Coronary artery (tissue), 2 donors: ENCODE measurements around the gene LMNTD2.

Experiments used
- DNase-seq: peaks from one replicate; pipeline ENCODE4 v3.0.0-alpha.2; 2017; ENCODE audit warnings: low spot score
- H3K27ac ChIP-seq, 2 donors: fragments of 200-600 bp; sonication (generic); one replicate each; pipeline ENCODE4 v1.5.1; 2016 to 2019
- H3K4me3 ChIP-seq: fragments of 200-600 bp; sonication (generic); 2 replicates; pipeline ENCODE4 v1.5.1; 2016; ENCODE audit warnings: mild to moderate bottlenecking, moderate library complexity
- TF ChIP-seq, protein P1 (sequence below): fragments of 200-600 bp; sonication (generic); IDR thresholded peaks from one replicate; pipeline ENCODE4 v1.5.1; 2019; ENCODE audit warnings: antibody characterized with exemption

LMNTD2 gene

DNA sequence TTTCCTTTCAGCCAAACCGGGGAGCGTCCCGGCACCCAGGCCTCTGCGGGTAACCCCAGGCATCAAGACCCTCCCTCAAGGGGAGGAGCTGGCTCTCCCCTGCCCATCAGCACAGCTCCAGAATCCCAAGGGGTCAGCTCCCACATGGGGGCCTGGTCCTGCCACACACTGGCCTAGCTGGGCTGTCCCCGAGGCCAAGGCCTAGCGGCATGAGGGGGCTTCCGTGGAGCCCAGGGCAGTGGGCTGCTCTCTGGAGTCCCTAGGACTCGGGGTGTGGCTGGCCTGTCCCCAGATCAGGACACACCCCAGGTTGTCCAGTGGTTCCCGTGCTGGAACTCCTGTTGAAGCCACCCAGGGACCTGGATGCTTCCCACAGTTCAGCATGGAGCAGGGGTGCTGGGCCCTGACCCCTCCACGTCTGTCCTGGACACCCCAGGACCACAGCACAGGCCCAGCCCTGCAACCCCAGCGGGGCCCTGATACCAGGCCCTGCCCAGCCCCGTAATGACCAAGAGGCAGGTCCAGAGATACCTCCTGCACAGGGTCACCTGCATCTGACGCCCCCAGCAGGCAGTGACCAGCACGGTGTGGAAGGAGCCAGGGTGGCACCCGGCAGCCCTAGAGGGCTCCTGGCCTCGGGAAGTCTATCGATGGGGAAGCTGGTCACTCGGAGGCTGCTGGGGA is 30.7 kb downstream of the LMNTD2 start:
- DNase-seq: no peak
- TF ChIP-seq, protein P1, sequence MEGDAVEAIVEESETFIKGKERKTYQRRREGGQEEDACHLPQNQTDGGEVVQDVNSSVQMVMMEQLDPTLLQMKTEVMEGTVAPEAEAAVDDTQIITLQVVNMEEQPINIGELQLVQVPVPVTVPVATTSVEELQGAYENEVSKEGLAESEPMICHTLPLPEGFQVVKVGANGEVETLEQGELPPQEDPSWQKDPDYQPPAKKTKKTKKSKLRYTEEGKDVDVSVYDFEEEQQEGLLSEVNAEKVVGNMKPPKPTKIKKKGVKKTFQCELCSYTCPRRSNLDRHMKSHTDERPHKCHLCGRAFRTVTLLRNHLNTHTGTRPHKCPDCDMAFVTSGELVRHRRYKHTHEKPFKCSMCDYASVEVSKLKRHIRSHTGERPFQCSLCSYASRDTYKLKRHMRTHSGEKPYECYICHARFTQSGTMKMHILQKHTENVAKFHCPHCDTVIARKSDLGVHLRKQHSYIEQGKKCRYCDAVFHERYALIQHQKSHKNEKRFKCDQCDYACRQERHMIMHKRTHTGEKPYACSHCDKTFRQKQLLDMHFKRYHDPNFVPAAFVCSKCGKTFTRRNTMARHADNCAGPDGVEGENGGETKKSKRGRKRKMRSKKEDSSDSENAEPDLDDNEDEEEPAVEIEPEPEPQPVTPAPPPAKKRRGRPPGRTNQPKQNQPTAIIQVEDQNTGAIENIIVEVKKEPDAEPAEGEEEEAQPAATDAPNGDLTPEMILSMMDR: no peak
- Histone ChIP-seq H3K4me3 (no peak overlapping the region), H3K27ac (no peak overlapping the region)

DNA sequence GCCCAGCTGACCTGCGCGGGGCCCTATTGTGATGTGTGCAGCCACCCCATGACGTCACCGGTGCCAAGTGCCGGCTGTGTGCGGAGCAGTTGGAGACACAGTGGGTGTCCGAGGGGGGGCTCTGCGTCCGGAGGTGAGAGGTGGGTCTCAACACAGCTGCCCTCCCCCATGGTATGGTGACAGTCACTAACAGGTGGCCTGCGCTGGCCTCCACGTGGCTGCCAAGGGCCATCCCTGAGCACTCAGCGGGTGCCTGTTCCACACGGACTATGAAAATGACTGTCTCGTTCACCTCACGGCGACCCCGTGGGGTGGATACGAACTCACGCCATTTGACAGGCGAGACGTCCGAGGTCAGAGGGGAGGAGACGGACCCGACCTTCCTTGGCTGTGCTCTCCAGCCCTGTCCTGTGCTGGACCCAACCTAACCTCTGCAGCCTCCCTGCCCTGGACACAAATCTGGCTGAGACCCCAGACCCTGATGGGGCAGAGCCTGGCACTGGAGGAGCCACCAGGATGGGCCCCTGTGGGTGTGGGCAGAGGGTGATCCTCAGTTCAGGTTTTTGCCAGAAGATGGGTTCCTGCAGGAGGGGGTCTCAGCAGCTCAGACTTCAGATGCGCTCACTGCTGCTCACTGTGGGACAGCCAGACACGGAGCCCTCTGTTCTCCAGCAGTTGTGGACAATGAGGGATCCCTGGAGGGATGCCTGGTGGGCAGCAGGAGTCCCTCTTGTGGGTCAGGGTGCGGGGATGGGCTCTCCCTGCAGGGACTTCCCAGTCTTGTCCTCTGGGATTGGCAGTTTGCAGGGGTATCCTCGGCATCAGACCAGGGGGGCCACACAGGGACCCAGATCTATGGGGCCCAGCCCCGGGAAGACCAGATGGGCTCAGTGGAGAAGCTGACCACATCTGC is 31.5 kb downstream of the LMNTD2 start:
- TF ChIP-seq, protein P1: no peak
- Histone ChIP-seq H3K4me3 (no peak overlapping the region), H3K27ac (no peak overlapping the region)
- no peak for DNase-seq

- Histone ChIP-seq H3K27ac (no peak overlapping the region), H3K4me3 (no peak overlapping the region)
- TF ChIP-seq, protein P1: no peak
- no peak for DNase-seq
Observed at GRCh38 chr11:528166-528814, 32.2 kb downstream of the LMNTD2 start.

GRCh38 chr11:526192-526591 is 34.3 kb downstream of the LMNTD2 start:
- H3K27ac ChIP-seq: no peak overlapping the region
- no peak overlapping the region for H3K4me3 ChIP-seq
- no peak for DNase-seq
- TF ChIP-seq, protein P1: no peak

DNA sequence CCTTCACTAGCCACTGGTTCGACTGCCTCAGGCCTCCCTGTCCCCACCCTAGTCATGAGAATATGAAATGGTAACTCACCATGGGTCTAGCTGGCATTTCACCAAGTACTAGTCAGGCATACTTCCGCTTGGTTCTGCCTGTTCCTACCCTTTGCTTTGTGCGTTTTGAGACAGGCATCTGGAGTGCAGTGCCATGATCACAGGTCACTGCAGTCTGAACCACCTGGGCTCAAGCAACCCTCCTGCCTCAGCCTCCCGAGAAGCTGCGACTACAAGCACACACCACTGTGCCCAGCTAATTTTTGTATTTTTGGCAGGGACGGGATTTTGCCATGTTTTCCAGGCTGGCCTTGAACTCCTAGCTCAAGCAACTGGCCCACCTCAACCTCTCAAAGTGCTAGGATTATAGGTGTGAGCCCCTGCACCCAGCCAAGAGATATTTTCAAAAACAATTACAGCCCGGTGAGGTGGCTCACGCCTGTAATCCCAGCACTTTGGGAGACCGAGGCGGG is 39.3 kb downstream of the LMNTD2 start:
- no peak for DNase-seq
- Histone ChIP-seq H3K4me3 (no peak overlapping the region), H3K27ac (no peak overlapping the region)
- TF ChIP-seq, protein P1: no peak

DNA sequence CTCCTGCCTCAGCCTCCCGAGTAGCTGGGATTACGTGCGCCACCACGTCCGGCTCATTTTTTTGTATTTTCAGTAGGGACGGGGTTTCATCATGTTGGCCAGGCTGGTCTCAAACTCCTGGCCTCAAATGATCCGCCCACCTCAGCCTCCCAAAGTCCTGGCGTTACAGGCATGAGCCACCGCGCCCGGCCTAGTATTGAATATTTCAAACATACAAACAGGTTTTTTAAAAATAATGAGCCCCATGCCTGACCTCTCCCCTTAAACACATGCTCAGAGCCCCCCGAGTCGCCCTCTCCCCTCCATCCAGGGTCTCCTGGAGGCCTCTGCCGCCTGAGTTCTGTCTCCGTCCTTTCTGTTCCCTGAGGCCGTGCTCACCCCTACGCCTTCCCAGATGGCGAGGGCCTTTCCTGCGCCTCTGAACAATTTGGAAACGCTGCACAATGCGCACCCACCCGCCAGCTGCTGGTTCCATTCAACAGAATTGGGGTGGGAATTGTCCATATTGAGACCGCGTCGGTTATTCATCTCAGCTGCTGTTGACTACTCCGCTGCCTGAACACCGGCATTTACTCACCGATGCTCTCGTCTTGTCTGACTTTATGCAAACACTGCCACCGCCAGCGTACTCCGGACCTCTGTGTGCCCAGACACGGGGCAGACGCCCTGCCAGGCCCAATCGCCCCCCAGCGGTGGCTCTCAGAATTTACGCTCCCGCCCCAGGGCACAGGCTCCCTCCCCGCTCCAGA is 39.9 kb downstream of the LMNTD2 start:
- TF ChIP-seq, protein P1: no peak
- DNase-seq: no peak
- H3K4me3 ChIP-seq: no peak overlapping the region
- no peak overlapping the region for H3K27ac ChIP-seq
